Body of pancreas (tissue), 4 donors: ENCODE results near the gene ZDHHC13. TPM values are rescaled to one million over a fixed set of nuclear protein-coding genes. Genes with fewer than 3 reads are reported as not detected.

ENCODE experiments used
- ATAC-seq: fragments of 150-250 bp; one replicate; pipeline ENCODE4 v1.9.1; 2016
- DNase-seq, 4 donors: peaks; one replicate each; pipeline ENCODE4 v3.0.0-alpha.2; 2019
- H3K27ac ChIP-seq, 4 donors: fragments of 200-600 bp; sonication (generic); 1 replicate in 3 of 4; 2 replicates in 1 of 4; pipeline versions ENCODE4 v1.5.1 to v1.6.1; 2016 to 2019; ENCODE audit warnings: mild to moderate bottlenecking in 1 of 4, mixed read lengths in 1 of 4, moderate library complexity in 1 of 4
- H3K27me3 ChIP-seq, 2 donors: fragments of 200-600 bp; sonication (generic); one replicate each; pipeline ENCODE4 v1.6.0; 2016; ENCODE audit warnings: mild to moderate bottlenecking in 1 of 2
- H3K36me3 ChIP-seq, 2 donors: fragments of 200-600 bp; sonication (generic); replicated peaks in 1 of 2; 2 replicates each; pipeline ENCODE4 v1.5.1; 2016; ENCODE audit warnings: low read depth in 2 of 2; ENCODE audit not compliant: insufficient read depth in 1 of 2
- H3K4me1 ChIP-seq: fragments of 200-600 bp; sonication (generic); one replicate; pipeline ENCODE4 v1.6.0; 2016
- H3K4me3 ChIP-seq, 2 donors: fragments of 200-600 bp; sonication (generic); 1 replicate in 1 of 2; 2 replicates in 1 of 2; pipeline ENCODE4 v1.5.1; 2016 to 2019
- H3K9me3 ChIP-seq, 3 donors: fragments of 200-600 bp; sonication (generic); 1 replicate in 2 of 3; 2 replicates in 1 of 3; pipeline ENCODE4 v1.5.1; 2016
- CTCF ChIP-seq, 7 experiments: fragments of 450-650 bp in 4 of 7; fragments of 200-600 bp in 3 of 7; sonication (generic) in 3 of 7; IDR thresholded peaks; one replicate each; pipeline ENCODE4 v1.5.1; 2016 to 2019; ENCODE audit warnings: antibody characterized with exemption in 7 of 7
- POLR2A ChIP-seq, 3 donors: fragments of 450-650 bp; IDR thresholded peaks; one replicate each; pipeline ENCODE4 v1.6.1; 2016; ENCODE audit warnings: antibody characterized with exemption in 3 of 3, mild to moderate bottlenecking in 2 of 3
- WGBS, 2 donors: methylation state at CpG; one replicate each; pipeline ENCODE4 v1.1.5; 2017; 5-methylcytosine and 5-hydroxymethylcytosine counted together
- intact Hi-C: fragments of 100-400 bp; cut with DNase I; formaldehyde crosslinking; loops from one replicate; pipeline ENCODE4 v1.15.1; 2023
- total RNA-seq, 2 donors: library from RNA; depleted of rRNA; stranded (reverse); fragments of >200 nt; gene quantifications; one replicate each; pipeline ENCODE4 v1.1.0, GENCODE V29; 2016

Gene ZDHHC13
- total RNA-seq, 2 donors from 2014 or later: 12.2 to 16.9 TPM

- Histone ChIP-seq H3K4me1 (no peaks in the 10 kb centered on the region), H3K36me3 (no peaks in the 10 kb centered on the region), H3K4me3 (no peak overlapping the region), H3K9me3 (no peaks in the 10 kb centered on the region), H3K27ac (no peak overlapping the region), H3K27me3 (no peaks in the 10 kb centered on the region)
- no peak for TF ChIP-seq POLR2A (IDR thresholded peaks at IDR 0.05)
- no peak for TF ChIP-seq CTCF (IDR thresholded peaks at IDR 0.05)
- intact Hi-C loops: no loop called here
- ATAC-seq (no peak), DNase-seq (no peak)
- 64% methylated on average over 3 of the region's 3 CpGs for WGBS, 2 donors
Observed at GRCh38 chr11:19145319-19145718, 28.4 kb downstream of the ZDHHC13 start.

- intact Hi-C loops: no loop called here
- H3K4me3 ChIP-seq: no peak overlapping the region
- H3K27me3 ChIP-seq: no peaks in the 10 kb centered on the region
- H3K4me1 ChIP-seq: no peaks in the 10 kb centered on the region
- H3K27ac ChIP-seq: no peak overlapping the region
- H3K9me3 ChIP-seq: no peaks in the 10 kb centered on the region
- 39 to 42% methylated on average over 3 of the region's 3 CpGs for WGBS, 2 donors
- ATAC-seq: no peak
- DNase-seq: no peak
- TF ChIP-seq POLR2A (IDR thresholded peaks at IDR 0.05) (no peak), CTCF (IDR thresholded peaks at IDR 0.05) (no peak)
- no peaks in the 10 kb centered on the region for H3K36me3 ChIP-seq
Observed at GRCh38 chr11:19156892-19157291, 39.9 kb downstream of the ZDHHC13 start.

GRCh38 chr11:19160847-19161246 is 43.9 kb downstream of the ZDHHC13 start:
- ATAC-seq: no peak
- intact Hi-C loops: no loop called here
- no peak for DNase-seq
- Histone ChIP-seq H3K4me1 (no peaks in the 10 kb centered on the region), H3K27me3 (no peaks in the 10 kb centered on the region), H3K27ac (no peak overlapping the region), H3K36me3 (no peaks in the 10 kb centered on the region), H3K9me3 (no peaks in the 10 kb centered on the region), H3K4me3 (no peak overlapping the region)
- TF ChIP-seq CTCF (IDR thresholded peaks at IDR 0.05): no peak
- WGBS, 2 donors: 95 to 98% methylated on average over 6 of the region's 6 CpGs

GRCh38 chr11:19161651-19162050 is 44.7 kb downstream of the ZDHHC13 start:
- Histone ChIP-seq H3K4me3 (no peak overlapping the region), H3K9me3 (no peaks in the 10 kb centered on the region), H3K36me3 (no peaks in the 10 kb centered on the region), H3K4me1 (no peaks in the 10 kb centered on the region), H3K27me3 (no peaks in the 10 kb centered on the region), H3K27ac (no peak overlapping the region)
- no peak for DNase-seq
- 94 to 95% methylated on average over 2 of the region's 2 CpGs for WGBS, 2 donors
- ATAC-seq: no peak
- TF ChIP-seq CTCF (IDR thresholded peaks at IDR 0.05): no peak
- TF ChIP-seq POLR2A (IDR thresholded peaks at IDR 0.05): no peak
- intact Hi-C loops: no loop called here

- ATAC-seq (no peak), DNase-seq (no peak)
- no peak overlapping the region for H3K27ac ChIP-seq
- H3K36me3 ChIP-seq: no peaks in the 10 kb centered on the region
- H3K4me3 ChIP-seq: no peak overlapping the region
- WGBS, 2 donors: 97 to 100% methylated on average over 1 of the region's 1 CpG
- peaks cover 4% of the 10 kb centered on the region for H3K4me1 ChIP-seq
- no peak for TF ChIP-seq POLR2A (IDR thresholded peaks at IDR 0.05)
- TF ChIP-seq CTCF (IDR thresholded peaks at IDR 0.05): no peak
- intact Hi-C loops: no loop called here
- H3K9me3 ChIP-seq: no peaks in the 10 kb centered on the region
- no peaks in the 10 kb centered on the region for H3K27me3 ChIP-seq
Observed at GRCh38 chr11:19162951-19163505, 46.1 kb downstream of the ZDHHC13 start.
